WI38 (cell line): ENCODE results near the gene PRR5.
A peak's percentile ranks its signal among the peaks of the same experiment; 100 is the strongest.
"Not testable (repeated sequence)": the region's sequence is repeated elsewhere in the genome, so short reads cannot be mapped to it uniquely, and the experiment has no call there.

Experiments
- H3K4me3 ChIP-seq: 2 replicates; pipeline ENCODE4 v1.5.1; 2011; ENCODE audit warnings: low read depth, mild to moderate bottlenecking, control low read depth, low read length
- CTCF ChIP-seq: IDR thresholded peaks from 2 replicates; pipeline ENCODE4 v1.5.1; 2012; ENCODE audit warnings: low read depth, mild to moderate bottlenecking, control low read depth, low read length

Gene PRR5

GRCh38 chr22:44668190-44668885, 33.7 kb upstream of the PRR5 start:
- H3K4me3 ChIP-seq: peak overlapping the region; percentile 49
- no peak for TF ChIP-seq CTCF

GRCh38 chr22:44668886-44669521, 33.0 kb upstream of the PRR5 start:
- H3K4me3 ChIP-seq: peak overlapping the region; percentile 49
- TF ChIP-seq CTCF: no peak

DNA sequence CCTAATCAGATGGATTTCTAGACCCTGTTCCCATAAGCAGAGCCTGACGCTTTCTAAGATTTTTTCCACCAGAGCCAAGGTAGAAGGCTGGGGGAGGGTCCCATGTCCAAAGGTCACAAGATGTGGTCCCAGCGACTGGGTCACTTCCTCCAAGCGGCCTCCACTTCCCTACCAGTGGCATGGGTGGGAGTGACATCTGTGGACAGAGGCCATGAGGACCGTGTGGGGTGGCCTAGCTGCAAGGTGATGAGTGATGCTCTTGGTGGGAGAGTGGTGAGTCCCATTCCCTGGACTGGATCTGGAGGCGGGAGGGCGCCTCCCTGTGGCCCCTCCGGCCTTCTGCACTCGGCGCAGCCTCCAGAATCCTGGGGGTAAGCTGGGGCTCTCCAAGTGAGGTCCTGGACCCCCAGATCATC, 32.4 kb upstream of the PRR5 start:
- no peak; the same call in 1 of the 2 replicates for TF ChIP-seq CTCF
- H3K4me3 ChIP-seq: no peak overlapping the region; the same call in 1 of the 2 replicates

DNA sequence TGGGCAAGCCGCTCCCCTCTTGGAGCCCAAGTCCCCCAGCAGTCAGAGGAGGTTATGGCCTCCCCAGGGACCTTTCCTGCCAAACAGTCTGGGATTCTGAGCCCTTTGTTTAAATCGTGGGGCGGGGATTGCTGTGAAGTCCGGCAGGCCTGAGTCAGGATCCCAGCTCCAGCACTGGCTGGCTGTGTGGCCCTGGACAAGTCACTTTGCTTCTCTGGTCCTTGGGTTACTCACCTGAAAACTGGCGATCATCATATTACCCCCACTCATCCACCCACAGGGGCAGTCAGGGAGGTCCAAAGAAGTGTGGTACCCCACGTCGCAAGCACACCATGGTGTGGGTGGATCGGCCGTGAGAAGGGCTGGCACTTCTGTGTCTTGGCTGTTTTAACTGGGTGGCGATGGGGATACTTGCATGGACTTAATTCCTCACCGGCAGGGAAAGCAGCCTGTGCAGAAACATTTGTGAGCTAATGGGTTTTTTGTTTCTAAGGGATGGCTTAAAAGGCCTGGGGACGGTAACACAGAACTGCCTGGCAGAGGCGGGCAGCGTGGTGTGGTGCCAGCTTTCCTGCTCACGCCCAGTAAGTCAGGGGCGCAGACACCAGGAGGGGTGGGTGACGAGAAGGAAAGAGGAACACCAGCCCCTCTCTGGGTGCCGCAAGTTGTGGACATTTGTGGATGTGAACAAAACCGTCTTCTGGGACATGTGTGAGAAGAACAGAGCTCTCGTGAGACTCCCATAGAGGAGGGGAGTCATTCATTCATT, 31.6 kb upstream of the PRR5 start:
- H3K4me3 ChIP-seq: no peak overlapping the region
- TF ChIP-seq CTCF: no peak

GRCh38 chr22:44671742-44672141, 30.3 kb upstream of the PRR5 start:
- no peak for TF ChIP-seq CTCF
- H3K4me3 ChIP-seq: no peak overlapping the region

DNA sequence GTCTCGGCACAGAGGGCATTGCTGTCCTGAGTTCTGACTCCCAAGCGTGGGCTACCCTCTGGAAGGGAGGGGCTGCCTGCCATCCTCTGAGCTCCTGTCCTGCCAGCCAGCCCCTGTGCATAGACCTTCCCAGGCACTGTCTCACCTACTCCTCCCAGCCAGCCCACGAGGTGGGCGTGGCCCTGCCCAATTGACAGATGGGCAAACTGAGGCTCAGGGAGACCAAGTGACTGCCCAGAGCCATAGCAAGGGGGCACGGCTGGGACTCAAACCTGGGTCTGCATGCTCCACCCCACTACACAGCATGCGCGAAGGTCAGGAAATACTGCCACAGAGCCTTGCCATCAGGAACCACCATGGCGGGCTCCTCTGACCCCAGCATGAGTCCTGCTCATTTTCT, 29.4 kb upstream of the PRR5 start:
- no peak for TF ChIP-seq CTCF
- no peak overlapping the region for H3K4me3 ChIP-seq

- H3K4me3 ChIP-seq: no peak overlapping the region
- no peak for TF ChIP-seq CTCF
These were observed 28.6 kb upstream of the PRR5 start for GRCh38 chr22:44673406-44673805.

GRCh38 chr22:44676066-44676440, 26.0 kb upstream of the PRR5 start:
- not testable (repeated sequence) for H3K4me3 ChIP-seq
